T-helper 9 cell (primary cell): ENCODE results near the gene DFFB.

ENCODE experiments used
- DNase-seq: peaks from one replicate; pipeline ENCODE4 v3.0.0-alpha.2; 2020

DFFB gene

GRCh38 chr1:3876716-3877115 lies 19.4 kb downstream of the DFFB start:
- no peak for DNase-seq

- DNase-seq = no peak
Measured at GRCh38 chr1:3879099-3879498, 21.8 kb downstream of the DFFB start.

GRCh38 chr1:3879787-3880428 lies 22.6 kb downstream of the DFFB start:
- no peak for DNase-seq

GRCh38 chr1:3880429-3881192 lies 23.3 kb downstream of the DFFB start:
- DNase-seq = no peak

GRCh38 chr1:3881193-3881480 lies 23.9 kb downstream of the DFFB start:
- DNase-seq = no peak

GRCh38 chr1:3883194-3883925 lies 26.1 kb downstream of the DFFB start:
- DNase-seq = no peak

- DNase-seq = no peak
Measured at GRCh38 chr1:3884966-3885365, 27.7 kb downstream of the DFFB start.

GRCh38 chr1:3885611-3886010 lies 28.3 kb downstream of the DFFB start:
- no peak for DNase-seq

GRCh38 chr1:3886106-3886670 lies 28.9 kb downstream of the DFFB start:
- DNase-seq = no peak

- no peak for DNase-seq
Measured at GRCh38 chr1:3886691-3887090, 29.4 kb downstream of the DFFB start.

GRCh38 chr1:3888301-3888700 lies 31.0 kb downstream of the DFFB start:
- no peak for DNase-seq

- DNase-seq = no peak
Measured at GRCh38 chr1:3889936-3890335, 32.7 kb downstream of the DFFB start.

- no peak for DNase-seq
Measured at GRCh38 chr1:3890389-3891328, 33.4 kb downstream of the DFFB start.

- DNase-seq = no peak
Measured at GRCh38 chr1:3891329-3891865, 34.1 kb downstream of the DFFB start.

GRCh38 chr1:3892748-3893147 lies 35.5 kb downstream of the DFFB start:
- no peak for DNase-seq

GRCh38 chr1:3893190-3893589 lies 35.9 kb downstream of the DFFB start:
- DNase-seq = no peak

GRCh38 chr1:3894626-3895278 lies 37.5 kb downstream of the DFFB start:
- no peak for DNase-seq

GRCh38 chr1:3895279-3895950 lies 38.1 kb downstream of the DFFB start:
- no peak for DNase-seq

GRCh38 chr1:3895951-3896325 lies 38.7 kb downstream of the DFFB start:
- no peak for DNase-seq

- DNase-seq = no peak
Measured at GRCh38 chr1:3896396-3897000, 39.2 kb downstream of the DFFB start.

- no peak for DNase-seq
Measured at GRCh38 chr1:3898475-3898735, 41.1 kb downstream of the DFFB start.
